Measurements from ENCODE around the gene ZSWIM6.
"Not testable (repeated sequence)": the region's sequence is repeated elsewhere in the genome, so short reads cannot be mapped to it uniquely, and the experiment has no call there.

ZSWIM6 gene

DNA sequence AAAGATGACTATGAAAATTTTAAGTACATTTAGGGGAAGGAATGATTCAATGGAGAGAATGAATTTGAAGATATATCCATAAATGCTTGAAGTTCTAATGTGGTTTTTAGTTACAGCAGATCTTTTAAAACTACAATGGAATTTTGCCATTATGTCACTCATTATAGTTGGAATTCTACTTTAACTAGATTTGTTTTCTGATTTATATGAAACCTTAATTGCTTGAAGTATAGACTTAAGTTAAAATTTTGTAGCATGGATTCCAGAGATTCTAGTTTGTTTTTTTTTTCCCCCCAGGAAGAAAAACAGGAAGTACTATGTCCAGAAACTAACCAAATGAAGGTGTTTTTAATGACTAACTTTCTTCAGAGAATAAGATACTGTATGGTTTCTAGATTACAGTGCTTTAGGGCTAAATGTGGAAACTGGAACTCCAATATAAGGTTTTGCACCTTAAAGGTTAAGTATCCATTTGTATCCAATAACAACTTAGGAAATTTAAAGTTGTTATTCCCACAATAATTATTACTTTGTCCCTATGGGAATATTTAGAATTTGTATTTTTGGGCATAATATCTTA is 70.3 kb downstream of the ZSWIM6 start:
- no peak overlapping the region for H3K27ac ChIP-seq
- TF ChIP-seq ZFX (IDR thresholded peaks at IDR 0.05): no peak
- TF ChIP-seq, protein P1, sequence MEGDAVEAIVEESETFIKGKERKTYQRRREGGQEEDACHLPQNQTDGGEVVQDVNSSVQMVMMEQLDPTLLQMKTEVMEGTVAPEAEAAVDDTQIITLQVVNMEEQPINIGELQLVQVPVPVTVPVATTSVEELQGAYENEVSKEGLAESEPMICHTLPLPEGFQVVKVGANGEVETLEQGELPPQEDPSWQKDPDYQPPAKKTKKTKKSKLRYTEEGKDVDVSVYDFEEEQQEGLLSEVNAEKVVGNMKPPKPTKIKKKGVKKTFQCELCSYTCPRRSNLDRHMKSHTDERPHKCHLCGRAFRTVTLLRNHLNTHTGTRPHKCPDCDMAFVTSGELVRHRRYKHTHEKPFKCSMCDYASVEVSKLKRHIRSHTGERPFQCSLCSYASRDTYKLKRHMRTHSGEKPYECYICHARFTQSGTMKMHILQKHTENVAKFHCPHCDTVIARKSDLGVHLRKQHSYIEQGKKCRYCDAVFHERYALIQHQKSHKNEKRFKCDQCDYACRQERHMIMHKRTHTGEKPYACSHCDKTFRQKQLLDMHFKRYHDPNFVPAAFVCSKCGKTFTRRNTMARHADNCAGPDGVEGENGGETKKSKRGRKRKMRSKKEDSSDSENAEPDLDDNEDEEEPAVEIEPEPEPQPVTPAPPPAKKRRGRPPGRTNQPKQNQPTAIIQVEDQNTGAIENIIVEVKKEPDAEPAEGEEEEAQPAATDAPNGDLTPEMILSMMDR (conservative IDR thresholded peaks at IDR 0.05): no peak

DNA sequence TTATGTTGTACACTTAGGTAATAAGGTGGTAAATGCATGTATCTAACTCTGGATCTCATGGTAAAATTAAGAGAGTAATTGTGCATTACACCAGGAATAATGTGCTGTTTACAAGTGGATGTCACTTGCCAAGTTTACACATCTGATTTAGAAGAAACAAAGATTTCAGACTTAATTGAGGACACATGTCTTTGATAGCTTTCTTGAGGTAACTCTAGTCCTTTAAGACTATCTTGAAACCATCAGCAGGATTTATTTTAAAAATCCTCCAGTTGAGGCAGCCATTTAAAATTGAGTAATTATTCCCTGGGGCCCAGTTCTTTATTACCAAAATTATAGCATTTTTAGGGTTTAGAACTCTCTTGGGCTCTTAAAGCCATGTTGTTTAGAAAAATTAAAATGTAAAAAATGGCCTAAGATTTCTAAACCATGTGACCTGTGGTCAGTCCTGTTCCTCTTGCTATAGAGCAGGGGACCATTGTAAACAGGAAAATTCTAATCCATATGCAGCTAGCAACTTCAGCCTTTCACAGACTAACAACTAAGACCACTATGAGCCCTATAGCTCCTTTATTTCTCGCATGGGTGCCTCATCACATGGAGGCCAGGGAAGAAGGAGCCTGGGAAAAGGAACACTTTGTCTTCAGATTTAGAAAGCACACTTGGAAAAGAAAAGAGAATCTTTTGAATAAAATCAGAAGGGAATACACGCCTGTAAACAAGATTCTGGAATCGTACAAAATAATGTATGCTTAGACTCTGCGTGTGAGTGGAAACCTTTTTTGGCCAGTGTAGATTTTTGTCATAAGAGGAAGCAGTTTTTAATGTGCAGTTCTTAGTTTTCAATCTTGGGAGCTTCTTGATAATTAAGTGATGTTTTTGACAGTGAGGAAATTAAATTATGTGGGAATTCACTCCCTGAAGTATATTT is 71.2 kb downstream of the ZSWIM6 start:
- TF ChIP-seq ZFX (IDR thresholded peaks at IDR 0.05): no peak
- TF ChIP-seq, protein P1 (conservative IDR thresholded peaks at IDR 0.05): no peak
- no peak overlapping the region for H3K27ac ChIP-seq

DNA sequence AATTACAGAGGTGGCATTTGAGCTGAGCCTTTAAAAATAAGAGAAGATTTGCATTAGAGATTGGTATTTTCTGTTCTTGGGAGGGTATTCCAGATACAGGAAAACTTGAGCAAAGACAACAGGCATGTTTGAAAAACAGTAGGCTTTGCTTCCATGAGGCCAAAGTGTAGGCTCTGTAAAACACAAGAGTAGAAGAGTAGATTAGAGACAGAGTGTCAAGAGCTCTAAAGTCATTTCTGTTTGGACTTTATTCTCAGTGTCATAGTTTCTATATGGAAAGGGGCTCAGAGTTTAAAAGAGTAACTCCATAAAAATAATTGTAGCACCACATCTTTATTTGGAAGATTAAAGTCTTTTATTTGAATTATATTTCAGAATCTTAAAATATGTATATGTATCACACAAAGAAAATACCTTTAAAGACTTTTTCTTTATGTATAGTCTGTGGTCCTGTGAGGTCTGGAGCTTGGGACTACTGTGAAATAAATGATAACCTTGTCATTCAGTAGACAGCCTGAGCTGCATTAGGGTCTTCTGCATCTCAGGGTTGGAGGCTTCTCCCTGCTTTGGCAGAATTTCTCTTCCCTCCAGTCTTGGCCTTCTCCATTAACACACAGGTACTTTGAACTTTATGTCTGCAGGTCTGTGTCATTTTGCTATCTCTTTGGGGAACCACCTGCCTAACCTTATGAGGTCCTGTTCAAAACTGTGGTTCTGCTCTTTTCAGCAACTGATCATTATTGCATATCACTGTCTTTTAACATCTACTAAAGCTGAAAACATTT is 73.6 kb downstream of the ZSWIM6 start:
- H3K27ac ChIP-seq: no peak overlapping the region
- TF ChIP-seq, protein P1 (conservative IDR thresholded peaks at IDR 0.05): no peak
- no peak for TF ChIP-seq ZFX (IDR thresholded peaks at IDR 0.05)

DNA sequence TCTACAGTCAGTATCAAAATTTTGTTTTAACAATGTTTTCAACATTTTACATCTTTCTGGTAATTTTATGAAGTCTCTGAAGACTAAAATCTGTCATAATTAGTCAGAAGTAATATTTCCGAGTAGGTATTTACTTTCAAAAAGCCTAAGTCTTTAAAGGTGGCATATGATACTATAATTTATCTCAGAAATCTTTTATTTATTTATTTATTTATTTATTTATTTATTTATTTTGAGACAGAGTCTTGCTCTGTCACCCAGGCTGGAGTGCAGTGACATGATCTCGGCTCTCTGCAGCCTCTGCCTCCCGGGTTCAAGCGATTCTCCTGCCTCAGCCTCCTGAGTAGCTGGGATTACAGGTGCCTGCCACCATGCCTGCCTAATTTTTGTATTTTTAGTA is 74.4 kb downstream of the ZSWIM6 start:
- not testable (repeated sequence) for H3K27ac ChIP-seq

DNA sequence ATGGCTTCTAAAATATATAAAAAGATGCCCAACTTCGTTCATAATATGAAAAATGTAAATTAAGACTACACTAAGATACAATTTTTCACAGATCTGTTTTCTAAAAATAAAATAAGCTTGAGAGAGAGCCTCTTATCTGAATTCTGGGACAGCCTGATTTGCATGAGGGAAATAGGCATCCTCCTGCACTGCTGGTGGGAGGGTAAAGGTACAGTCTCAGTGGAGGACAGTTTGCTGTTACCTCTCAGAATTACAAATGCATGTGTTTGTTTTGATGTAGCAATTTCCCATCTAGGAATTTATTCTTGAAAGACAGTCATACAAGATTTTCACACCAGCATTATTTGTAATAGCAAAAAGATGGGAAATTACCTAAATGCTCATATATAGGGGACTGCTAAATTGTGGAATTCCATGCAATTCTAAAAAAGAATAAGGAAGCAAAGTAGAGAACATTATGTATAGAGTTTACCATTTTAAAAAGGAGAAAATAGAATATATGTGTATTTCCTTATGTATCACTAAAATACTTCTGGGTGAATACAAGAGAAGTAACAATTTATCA is 75.7 kb downstream of the ZSWIM6 start:
- H3K27ac ChIP-seq: no peak overlapping the region
- TF ChIP-seq ZFX (IDR thresholded peaks at IDR 0.05): no peak
- TF ChIP-seq, protein P1 (conservative IDR thresholded peaks at IDR 0.05): no peak

DNA sequence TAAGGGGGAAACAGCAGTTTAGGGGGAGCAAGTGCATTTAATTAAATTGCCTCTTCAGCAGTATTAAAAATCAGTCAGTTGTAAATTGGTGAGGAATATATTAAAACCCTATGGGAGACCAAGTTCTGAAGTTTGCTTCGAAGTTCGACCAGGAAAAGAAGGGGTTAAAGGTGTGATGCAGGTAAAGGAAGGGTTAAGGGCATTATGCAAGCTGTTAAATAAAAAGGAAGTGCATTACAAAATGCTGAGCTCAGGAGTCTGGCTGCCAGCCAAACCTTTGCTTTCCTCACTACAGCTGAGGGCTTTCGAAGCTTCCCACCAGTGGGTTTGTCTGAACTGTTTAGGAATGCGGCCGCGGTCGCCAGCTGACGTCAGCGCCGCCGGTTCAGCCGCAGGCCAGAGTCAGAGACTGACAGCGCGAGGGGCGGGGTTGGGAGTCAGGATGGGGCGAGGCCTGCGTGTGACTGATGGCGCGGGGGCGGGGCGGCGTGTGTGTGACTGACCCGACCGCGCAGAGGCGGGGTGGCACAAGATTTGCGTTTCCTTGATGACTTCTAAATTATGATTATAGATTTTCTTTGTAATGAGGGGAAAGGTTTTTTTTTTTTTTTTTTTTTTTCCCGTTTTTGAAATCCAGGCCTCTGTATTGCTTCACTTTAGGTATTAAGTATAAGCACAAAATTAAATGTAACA is 76.6 kb downstream of the ZSWIM6 start:
- no peak for TF ChIP-seq ZFX (IDR thresholded peaks at IDR 0.05)
- TF ChIP-seq, protein P1 (conservative IDR thresholded peaks at IDR 0.05): no peak
- H3K27ac ChIP-seq: no peak overlapping the region

DNA sequence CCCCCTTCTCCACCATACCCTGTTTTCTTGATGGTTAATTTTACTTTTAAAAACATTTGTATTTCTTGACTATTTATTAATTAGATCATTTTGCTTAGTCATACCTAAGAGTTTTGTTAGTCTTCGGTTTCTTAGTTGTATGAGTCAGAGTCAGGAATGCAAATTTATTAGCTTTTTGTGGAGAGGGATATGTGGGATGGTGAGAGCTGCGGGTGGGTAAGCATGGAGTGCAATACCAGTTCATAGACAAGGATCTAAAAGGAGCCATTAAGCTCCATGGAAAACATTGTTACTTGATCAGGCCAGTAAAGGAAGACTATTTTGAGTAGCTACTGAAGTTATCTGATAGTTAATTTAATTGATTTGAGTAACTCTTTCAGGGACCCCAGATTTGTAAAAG is 77.5 kb downstream of the ZSWIM6 start:
- TF ChIP-seq ZFX (IDR thresholded peaks at IDR 0.05): no peak
- TF ChIP-seq, protein P1 (conservative IDR thresholded peaks at IDR 0.05): no peak
- no peak overlapping the region for H3K27ac ChIP-seq

All from C4-2B (cell line).